NAMALWA (cell line): ENCODE measurements around the gene MISP.
A peak's percentile ranks its signal among the peaks of the same experiment; 100 is the strongest.

Experiments
- DNase-seq: peaks from one replicate; pipeline ENCODE4 v3.0.0-alpha.2; 2015; ENCODE audit warnings: low spot score

Gene MISP

DNA sequence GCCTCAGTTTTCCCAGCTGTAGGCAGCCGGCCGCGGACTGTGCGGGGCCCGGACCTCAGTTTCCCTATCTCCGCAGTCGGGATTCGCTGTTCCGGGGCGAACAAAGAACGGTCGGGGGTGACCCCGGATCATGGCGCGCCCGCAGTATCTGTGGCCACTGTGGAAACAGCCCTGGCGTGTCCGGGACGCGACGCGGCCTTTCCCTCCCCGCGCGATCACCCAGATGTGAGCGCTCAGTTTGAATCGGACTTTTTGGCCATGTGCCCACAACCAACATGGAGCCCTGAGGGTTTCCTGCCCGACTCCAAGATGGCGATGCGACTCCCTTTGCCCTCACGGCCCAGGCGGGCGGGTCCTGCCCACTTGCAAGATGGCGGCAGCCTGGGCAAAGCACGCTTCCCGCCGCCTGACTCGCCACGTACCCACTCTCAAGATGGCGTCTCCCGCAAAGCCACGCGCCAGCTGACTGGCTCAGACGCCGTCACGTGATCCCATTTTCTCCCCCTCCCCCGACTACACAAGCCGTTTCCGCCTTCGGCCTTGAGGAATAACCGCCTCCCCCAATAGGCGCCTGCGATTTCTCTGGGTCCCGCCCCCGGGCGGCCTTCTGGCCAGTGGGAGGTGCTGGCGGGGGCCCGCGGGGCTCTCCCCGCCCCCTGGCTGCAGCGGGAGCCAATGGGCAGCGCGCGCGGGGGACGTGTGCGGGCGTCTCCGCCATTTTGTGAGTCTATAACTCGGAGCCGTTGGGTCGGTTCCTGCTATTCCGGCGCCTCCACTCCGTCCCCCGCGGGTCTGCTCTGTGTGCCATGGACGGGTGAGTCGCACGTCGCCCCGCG is 46.0 kb downstream of the MISP start, which contains the start of gene PTBP1:
Gene PTBP1, plus strand, starts transcription at position 761 of the 836 bp plus-strand sequence. Its CDS starts 46 bp downstream, at position 807.
- DNase-seq, result peak; percentile 100

DNA sequence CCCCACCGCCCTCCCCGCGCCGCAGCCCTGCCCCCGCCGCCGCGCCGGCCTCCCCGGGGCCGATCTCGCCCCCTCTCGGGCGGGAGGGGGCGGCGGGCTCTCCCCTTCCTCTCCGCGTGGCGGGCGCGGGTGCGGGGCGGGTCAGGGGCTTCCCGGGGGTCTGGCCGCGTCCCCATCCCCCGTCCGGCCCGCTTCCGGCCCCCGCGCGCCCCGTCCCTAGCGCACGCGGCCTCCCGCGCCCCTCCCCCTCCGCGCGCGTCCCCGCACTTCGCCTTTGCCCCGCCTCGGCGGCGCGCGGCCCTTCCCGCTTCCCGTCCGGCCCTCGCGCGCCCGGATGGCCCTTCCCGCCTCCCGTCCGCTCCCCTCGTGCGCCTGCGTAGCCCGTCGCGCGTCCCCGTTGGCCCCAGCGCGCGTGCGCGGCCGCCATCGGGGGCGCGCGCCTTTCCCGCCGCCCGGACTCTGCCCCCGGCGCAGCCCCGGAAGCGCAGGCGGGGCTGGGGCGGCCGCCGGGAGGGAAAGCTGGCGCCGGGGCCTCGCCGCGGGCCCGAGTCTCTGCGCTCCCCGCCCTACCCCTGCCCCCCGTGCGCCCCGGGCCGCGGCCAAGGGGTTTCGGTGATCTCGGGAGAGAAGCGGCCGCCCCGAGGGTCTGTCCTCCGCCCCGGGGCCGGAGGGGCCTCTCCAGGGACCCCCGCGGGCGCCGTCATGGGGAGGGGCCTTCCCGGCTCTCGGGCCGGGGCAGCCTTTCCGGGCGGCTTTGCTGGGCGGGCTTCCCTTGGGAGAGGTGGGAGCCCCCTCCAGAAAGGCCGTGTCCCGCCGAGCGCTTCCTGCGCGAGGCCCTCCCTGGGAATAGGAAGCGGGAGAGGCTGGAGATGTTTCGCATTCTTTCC is 46.9 kb downstream of the MISP start:
- DNase-seq, result peak; percentile 88

DNA sequence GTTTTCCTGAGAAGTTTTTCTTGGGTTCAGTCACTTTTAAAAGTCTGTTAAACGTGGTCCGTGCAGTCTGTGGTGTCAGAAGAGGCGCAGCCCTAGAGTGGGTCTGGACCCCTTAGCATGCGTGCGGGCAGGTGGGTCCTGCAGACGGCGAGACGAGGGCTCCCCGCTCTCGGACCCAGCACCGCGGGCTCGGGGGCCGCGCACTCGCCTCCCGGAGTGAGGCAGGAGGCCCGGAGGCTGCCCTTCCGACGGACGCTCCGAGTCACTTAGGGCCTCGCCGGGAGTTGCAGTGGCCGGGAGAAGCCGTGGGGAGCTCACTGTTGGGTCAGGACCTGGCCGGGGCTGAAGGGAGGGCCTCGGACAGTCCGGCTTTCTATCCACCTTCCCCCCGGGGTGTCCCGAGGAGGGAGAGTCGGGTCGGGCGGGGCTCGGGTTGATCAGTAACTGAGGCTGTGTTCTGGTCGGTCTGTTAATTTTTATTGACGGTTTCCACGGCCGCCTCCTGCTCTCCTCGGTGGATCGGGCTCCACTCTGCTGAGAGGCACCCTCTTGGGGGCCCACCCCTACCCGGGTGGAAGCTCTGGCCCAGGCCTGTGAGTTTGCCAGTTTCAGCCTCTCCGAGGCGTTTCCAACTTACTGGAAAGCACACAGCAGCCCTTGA is 47.6 kb downstream of the MISP start:
- peak; percentile 37 for DNase-seq

DNA sequence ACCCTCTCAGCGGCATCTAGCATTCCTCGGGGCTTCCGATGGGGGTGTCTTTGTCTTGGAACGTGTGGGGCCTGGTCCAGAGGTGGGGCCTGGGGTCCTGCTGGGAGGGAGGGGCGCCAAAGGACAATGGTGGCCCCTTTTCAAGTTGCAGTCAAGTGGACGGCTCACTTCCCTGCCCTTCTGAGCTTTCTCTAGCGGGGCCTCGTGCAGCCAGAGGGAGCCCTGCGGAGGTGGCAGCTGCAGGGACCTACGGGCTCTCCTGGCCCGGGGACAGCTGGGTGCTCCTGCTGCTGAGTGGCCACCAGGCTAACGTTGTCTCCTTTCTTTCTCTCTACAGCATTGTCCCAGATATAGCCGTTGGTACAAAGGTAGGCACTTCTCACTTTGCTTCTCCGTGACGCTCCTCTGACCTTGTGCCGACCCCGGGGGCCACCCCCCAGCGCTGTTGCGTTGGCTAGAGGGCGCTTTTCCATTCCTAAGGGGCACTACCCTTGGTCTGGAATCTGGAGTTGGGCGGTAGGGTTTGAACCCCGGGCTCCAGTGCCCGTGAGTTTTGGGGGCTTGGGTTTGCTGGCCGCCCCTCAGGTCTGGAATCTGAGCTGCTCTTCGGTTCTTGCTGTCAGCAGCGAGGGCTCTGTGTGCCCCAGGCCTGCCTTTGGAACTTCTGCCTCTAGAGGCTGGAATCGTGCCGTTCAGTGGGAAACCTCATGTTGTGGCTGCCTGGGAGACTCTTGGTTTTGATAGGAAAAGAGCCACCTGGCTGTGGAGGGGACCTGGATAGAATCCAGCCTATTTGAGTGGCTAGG is 48.4 kb downstream of the MISP start:
- no peak for DNase-seq

DNA sequence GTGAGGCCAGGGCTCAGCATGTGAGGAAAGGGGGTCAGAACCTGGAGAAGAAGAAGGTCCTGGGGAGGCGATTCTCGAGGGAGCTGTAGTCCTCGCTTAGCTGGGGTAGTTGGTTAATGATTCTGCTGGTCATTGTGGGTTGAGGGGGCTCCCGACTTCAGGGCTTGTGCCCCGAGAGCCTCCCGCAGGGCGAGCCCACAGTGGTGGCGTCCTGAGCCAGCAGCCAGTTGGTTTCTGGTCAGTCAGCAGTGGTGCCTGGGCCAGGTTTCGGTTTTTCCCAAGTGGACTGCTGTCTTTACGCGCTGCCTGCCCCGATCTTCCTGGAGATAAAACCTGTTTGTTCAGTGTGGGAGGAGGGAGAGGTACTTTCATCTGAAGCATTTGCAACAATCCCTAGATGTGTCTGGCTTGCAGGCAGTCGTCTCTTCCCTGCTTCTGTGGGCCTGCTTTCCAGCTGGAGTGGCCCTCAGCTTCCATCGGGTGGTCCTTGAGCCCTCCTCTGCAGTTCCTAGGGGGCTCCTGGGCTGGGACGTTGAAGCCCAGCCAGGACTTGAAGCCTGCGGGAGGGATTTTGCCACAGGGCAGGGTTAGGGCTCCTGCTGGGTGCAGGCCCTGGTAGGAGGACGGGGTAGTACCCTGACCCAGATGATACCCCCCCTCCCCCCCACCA is 49.6 kb downstream of the MISP start:
- no peak for DNase-seq

DNA sequence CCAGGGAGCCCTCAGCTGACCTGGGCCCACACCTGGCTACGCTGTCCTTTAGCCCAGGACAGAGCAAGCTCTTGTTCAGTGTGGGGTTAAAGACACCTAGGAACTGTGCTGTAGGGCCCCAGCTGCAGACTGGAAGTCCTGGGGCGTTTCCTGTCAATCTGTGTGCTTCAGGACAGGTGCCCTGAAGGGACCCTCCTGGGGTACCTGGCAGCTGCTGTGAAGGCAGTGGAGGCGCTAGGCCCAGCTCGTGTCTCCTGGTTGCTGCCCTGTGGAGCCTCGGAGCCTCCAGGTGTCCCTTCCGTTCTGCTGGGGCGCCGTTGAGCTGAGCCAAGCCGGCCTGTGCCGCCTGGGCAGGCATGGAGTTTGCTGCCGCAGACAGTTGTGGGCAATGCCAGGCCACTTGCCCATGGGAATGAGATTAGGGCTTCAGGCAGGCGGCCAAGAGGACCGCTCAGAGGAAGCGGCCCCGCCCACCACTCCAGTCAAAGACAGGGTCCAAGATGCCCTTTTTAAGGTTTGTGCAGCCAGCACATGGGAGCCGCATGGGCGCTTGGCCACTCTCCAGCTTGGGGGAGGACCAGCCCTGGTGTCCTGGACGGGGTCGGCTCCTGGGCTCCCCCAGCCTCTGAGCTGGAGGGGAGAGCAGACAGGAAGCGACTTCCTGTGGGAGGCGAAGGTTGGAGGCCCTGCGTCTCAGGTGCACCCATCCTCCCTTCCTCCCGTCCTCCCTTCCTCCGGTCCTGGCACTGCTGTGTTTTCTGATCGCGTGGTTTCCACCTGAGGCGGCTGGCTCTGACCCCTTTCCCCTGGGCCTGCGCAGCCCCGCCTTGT is 50.3 kb downstream of the MISP start:
- peak; percentile 29 for DNase-seq

DNA sequence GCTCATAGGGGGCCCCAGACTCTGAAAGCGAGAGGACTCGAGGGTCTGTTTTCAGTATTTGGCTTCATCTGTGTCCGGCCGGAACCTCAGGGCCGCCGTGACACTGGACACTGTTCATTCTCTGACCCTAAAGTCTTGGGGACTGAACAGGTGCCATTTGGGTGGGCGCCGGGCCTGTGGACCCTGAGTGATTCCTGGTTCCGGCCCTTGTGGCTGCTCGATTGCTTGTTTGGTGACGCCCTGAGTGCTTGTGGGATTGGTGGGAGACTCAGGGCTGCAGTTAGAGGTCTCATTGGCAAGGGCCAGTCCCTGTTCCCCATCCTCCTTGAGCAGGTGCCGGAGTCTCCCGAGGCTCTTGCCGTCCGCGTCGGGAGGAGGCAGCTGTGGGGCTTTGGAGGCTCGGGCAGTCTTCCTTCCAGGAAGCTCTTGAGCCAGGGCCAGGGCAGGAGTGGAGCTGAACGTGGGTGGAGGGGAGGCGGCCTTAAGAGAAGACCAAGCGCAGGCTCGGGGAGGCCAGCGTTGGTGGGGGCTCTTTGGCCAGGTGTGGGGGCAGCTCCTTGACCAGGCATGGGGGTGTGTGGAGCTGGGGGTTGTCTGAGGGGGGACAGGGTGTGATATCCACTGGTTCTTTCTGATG is 51.1 kb downstream of the MISP start:
- DNase-seq, result no peak

DNA sequence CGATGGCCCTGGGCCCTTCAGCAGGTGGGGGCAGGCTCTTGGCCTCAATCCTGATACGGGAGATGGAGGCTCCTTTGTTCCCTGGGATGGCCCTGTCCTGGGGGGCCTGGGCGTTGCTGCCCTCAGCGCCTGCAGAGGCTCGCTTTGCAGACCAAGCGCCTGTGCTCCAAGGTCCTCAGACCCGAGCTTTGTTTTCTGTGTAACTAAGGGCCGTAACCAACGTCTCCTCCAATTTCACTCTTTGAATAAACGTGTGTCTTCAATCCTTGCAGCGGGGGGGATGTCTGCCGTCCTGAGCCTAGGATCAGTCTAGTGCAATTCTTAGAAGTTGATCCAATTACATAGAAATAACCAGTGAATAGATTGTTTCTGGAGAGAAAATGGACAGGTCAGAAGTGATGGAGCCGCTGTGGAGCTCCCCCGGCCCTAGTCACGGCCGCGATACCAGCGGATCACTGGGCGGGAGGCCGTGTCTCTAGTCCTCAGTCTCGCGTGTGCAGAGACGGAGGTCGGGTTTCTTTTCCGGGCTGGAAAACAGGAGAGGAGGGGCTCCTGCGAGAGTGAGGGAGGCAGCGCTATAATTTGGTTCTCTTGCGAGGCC is 51.7 kb downstream of the MISP start:
- no peak for DNase-seq

DNA sequence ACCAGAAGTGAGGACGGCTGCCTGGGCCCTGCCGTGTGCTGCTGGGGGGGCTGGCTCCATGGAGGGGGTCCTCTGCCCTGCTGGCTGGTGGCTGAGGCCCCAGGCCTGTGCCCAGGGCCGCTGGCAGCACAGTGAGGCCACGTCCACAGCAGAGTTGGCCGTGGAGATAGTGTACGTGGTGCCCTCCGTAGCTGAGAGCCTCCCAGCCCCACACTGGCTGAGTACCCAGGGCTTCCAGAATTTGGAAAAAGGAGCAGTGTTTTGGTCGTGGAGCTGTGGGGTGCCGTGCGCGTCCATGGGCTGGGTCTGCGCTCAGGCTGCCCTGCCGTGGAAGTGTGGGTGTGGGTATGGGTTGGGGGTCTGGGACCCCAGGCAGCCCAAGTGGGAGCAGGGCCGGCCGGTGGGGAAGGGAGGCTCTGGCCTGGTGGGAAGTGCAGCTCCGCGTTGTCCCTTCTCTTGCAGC is 52.2 kb downstream of the MISP start:
- DNase-seq, result no peak

DNA sequence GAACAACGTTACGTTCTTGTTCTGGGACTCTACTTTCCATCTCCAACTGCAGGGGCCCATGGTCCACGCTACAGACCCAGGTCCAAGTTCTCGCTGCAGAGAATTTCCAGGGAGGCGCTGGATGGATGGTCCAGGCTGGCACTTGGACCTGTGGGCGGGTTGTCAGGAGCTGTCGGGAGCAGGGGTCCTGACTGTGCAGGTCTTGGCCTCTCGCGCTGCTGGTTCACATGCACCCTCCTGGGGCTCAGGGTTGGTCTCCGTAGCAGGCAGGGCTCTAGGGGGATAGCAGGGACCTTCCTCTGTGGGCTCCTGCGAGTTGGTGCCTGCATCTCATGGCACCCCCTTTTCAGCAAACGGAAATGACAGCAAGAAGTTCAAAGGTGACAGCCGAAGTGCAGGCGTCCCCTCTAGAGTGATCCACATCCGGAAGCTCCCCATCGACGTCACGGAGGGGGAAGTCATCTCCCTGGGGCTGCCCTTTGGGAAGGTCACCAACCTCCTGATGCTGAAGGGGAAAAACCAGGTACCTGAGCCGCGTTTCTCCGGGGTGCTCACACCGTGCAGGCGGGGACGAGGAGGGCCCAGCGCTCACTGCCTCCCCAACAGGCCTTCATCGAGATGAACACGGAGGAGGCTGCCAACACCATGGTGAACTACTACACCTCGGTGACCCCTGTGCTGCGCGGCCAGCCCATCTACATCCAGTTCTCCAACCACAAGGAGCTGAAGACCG is 52.9 kb downstream of the MISP start:
- DNase-seq, result no peak

DNA sequence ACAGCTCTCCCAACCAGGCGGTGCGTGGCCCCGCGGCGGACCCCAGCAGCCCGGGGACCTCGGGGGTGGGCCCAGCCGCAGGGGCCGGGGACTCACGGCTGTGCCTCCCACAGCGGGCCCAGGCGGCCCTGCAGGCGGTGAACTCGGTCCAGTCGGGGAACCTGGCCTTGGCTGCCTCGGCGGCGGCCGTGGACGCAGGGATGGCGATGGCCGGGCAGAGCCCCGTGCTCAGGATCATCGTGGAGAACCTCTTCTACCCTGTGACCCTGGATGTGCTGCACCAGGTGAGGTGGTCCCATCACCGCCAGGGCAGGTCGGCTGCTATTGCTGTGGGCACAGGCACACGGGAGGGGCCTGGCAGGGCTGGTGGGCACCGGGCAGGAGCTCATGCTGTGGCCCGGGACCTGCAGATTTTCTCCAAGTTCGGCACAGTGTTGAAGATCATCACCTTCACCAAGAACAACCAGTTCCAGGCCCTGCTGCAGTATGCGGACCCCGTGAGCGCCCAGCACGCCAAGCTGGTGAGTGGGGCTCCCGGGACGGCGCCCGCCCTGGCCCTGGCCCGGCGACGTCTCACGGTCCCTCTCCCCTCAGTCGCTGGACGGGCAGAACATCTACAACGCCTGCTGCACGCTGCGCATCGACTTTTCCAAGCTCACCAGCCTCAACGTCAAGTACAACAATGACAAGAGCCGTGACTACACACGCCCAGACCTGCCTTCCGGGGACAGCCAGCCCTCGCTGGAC is 53.7 kb downstream of the MISP start:
- DNase-seq, result no peak

DNA sequence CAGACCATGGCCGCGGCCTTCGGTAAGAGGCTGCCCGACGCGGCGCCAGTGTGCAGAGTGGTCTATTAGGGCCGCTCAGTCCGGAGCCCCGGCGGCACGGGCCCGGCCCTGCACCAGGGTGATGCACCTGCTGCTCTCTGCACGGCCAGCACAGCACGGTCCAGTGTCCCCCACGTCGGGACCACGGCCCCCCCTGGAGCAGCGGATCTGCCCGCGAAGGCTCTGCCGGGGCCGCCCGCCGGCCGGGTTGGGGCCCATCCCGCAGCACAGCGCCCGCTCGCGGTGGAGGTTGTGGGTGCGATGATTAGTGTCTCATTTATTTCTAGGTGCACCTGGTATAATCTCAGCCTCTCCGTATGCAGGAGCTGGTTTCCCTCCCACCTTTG is 54.2 kb downstream of the MISP start:
- DNase-seq, result no peak

DNA sequence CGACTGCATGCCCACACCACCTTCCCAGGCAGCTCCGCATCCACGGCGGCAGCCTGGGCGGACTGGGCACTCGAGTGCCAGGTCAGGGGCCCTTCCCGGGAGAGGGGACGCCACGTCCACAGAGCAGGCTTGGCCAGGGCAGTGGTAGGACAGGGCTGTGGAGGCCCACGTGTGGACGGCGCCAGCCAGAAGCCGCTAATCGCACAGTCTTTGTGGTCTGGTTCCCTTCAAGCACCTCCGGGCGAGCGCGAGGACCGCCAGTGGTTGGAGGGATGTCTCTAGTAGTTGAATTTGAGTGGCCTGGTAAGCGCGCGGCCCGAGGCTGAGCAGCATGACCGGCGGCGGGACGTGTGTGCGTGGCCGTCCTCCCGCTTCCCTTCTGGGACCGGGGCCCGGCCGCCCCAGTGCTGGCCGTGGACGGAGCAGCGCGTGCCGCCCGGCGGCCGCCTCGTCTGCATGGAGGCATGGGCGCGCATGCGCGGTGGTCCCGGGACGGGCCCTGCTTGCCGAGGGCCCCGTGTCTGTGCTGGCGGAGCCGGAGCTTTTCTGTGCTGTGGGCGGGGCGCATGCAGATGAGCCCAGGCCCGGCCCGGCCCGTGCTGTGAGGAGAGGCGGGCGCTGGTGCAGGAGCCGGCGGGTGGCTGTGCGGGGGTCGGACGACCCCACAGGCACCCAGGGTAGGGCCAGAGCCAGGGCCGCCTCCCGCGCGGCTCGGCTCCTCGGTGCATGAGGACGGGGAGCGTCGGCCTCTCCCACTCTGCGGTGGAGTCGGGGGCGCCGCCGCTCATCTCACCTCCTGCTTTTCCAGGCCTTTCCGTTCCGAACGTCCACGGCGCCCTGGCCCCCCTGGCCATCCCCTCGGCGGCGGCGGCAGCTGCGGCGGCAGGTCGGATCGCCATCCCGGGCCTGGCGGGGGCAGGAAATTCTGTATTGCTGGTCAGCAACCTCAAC is 55.0 kb downstream of the MISP start:
- no peak for DNase-seq

DNA sequence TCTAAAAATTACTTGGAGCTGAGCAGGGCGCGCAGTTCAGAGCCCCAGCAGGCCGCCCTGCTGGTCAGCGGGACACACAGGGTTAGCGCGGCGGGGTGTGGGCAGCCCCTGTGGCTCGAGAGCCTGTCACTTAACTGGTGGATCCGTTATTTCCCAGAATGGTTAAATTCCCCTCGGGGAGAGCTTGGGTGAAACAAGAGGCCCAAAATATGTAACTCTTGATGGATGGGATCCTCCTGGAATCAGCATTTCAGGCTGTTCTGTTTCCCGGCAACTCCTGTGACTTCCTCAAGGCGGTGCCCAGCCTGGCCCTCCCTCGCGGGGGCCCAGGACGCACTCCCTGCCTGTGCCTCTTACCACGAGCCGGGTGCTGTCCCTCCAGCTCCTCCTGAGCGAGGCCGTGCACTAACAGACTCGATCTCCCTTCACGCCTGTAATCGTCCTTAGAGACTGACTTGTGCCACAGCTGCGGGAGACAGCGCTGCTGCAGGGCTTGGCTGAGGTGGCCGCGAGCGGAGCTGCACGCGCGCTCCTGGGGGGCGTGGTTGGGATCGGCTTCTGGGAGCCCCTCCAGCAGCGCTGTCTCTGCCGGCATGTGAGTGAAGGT is 56.0 kb downstream of the MISP start:
- DNase-seq, result peak; percentile 30

DNA sequence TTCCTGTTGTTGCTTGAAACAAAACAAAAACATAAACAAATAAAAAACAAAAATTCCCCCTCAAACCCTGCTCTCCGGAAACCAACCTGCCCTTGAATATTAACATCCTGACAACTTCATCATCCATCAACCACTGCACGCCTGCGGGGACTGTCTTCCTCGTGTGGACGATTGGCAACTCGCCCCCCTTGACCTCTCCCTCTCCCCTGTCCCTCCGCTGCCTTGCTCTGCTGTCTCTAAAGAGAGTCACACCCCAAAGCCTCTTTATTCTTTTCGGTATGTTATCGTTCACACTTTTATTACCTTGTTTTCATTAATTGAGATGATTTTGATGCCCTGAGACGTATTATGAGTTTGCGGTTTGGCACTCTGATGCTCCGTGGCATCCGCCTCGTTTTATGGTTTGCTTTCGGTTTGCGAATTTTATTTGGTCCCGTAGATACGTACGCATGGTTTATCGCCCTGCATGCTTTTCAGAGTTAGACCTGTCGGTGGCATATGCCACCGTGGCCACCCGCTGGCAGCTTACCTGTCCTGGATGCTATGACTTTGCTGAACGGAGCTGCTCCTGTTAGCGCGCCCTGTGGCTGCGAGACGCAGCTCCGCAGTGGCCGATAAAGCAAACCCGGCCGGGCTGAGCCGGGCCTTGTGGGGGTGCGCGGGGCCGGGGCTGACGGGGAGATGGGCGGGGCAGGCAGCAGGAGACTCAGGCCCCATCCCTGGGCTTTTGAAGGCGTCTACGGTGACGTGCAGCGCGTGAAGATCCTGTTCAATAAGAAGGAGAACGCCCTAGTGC is 56.9 kb downstream of the MISP start:
- no peak for DNase-seq
